Activated naive CD8-positive, alpha-beta T cell treated with anti-CD3 and anti-CD28 coated beads, Interleukin-2, amount 50 U/mL, for 24 hours (primary cell): ENCODE results near the gene CACNA1H.

ENCODE experiments used
- ATAC-seq: fragments of 150-1000 bp; cut with Tn5 transposase; one replicate; pipeline ENCODE4 v1.10.0; 2021
- DNase-seq: peaks from one replicate; pipeline ENCODE4 v3.0.0; 2021
- H3K27ac Mint-ChIP-seq: one replicate; pipeline ENCODE4 v1.8.0; 2021; ENCODE audit warnings: mild to moderate bottlenecking, mixed read lengths
- H3K27me3 Mint-ChIP-seq: one replicate; pipeline ENCODE4 v1.8.0; 2021; ENCODE audit warnings: mixed read lengths
- H3K36me3 Mint-ChIP-seq: one replicate; pipeline ENCODE4 v1.8.0; 2021; ENCODE audit warnings: low read depth, mixed read lengths
- H3K4me1 Mint-ChIP-seq: one replicate; pipeline ENCODE4 v1.8.0; 2021; ENCODE audit warnings: mixed read lengths
- H3K4me3 Mint-ChIP-seq: one replicate; pipeline ENCODE4 v1.8.0; 2021; ENCODE audit warnings: mild to moderate bottlenecking, moderate library complexity, mixed read lengths
- H3K9me3 Mint-ChIP-seq: one replicate; pipeline ENCODE4 v1.8.0; 2021; ENCODE audit warnings: mixed read lengths

Gene CACNA1H

DNA sequence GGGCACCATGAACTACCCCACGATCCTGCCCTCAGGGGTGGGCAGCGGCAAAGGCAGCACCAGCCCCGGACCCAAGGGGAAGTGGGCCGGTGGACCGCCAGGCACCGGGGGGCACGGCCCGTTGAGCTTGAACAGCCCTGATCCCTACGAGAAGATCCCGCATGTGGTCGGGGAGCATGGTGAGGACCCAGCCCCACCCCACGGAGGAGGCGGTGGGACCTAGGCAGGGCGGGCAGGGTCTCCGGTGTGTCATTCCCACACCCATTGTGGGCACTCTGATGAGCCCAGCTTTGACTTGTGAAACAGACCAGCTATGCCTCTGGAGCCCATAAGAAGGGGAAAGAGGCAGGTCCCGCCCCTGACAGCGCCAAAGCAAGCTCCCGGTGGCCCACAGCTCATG lies 49.4 kb downstream of the CACNA1H start:
- H3K4me3 Mint-ChIP-seq = no peak overlapping the region
- no peak for ATAC-seq
- no peaks in the 10 kb centered on the region for H3K4me1 Mint-ChIP-seq
- H3K36me3 Mint-ChIP-seq = no peaks in the 10 kb centered on the region
- H3K9me3 Mint-ChIP-seq = no peaks in the 10 kb centered on the region
- no peak for DNase-seq
- no peaks in the 10 kb centered on the region for H3K27me3 Mint-ChIP-seq
- no peak overlapping the region for H3K27ac Mint-ChIP-seq

DNA sequence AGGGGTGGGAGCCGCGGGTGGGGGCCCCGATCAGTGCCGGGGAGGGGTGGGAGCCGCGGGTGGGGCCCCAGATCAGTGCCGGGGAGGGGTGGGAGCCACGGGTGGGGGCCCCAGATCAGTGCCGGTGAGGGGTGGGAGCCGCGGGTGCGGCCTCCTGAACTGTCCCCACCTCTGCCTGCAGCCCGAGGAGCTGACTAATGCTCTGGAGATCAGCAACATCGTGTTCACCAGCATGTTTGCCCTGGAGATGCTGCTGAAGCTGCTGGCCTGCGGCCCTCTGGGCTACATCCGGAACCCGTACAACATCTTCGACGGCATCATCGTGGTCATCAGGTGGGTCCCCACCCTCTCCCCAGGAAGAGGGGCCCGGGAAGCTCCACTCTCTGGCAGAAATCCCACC lies 52.0 kb downstream of the CACNA1H start:
- H3K4me1 Mint-ChIP-seq = no peaks in the 10 kb centered on the region
- no peaks in the 10 kb centered on the region for H3K27me3 Mint-ChIP-seq
- H3K4me3 Mint-ChIP-seq = no peak overlapping the region
- DNase-seq = no peak
- no peak for ATAC-seq
- no peaks in the 10 kb centered on the region for H3K36me3 Mint-ChIP-seq
- no peak overlapping the region for H3K27ac Mint-ChIP-seq
- H3K9me3 Mint-ChIP-seq = no peaks in the 10 kb centered on the region

DNA sequence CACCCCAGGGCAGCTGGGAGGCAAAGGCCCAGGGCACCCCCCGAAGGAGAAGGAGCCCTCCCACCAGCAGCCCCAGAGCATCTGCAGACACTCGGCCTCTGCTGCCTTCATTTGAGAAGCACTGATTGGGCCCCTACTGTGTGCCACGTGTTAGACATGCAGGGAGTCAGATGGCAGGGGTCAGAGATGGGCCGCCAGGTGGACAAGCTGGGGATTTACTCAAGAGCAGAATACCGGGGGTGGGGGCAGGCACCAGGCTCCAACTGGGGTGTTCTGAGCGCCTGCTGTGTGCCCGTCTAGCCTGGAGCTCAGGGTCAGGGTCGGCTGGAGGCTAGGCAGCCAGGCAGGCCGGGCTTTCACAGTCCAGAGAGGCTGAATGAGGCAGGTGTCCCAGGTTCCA lies 53.4 kb downstream of the CACNA1H start:
- ATAC-seq (no peak), DNase-seq (no peak)
- Mint-ChIP-seq H3K27me3 (no peaks in the 10 kb centered on the region), H3K4me1 (no peaks in the 10 kb centered on the region), H3K27ac (no peak overlapping the region), H3K4me3 (no peak overlapping the region), H3K9me3 (no peaks in the 10 kb centered on the region), H3K36me3 (no peaks in the 10 kb centered on the region)

DNA sequence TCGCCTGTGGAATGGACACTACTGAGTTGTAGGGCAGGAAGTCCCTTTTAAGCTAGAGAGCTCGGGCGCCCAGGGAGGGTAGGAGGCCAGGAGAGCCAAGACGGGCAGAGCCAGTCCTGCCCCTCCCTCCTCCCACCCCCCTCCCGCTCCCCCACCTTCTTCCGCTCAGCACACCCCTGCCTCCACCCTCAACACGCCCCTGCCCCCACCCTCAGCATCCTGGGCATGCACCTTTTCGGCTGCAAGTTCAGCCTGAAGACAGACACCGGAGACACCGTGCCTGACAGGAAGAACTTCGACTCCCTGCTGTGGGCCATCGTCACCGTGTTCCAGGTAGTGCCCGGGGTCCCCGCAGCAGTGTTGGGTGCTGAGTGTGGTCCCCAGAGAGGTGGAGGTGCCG lies 53.9 kb downstream of the CACNA1H start:
- DNase-seq (no peak), ATAC-seq (no peak)
- Mint-ChIP-seq H3K27me3 (no peaks in the 10 kb centered on the region), H3K9me3 (no peaks in the 10 kb centered on the region), H3K4me1 (no peaks in the 10 kb centered on the region), H3K36me3 (no peaks in the 10 kb centered on the region), H3K4me3 (no peak overlapping the region), H3K27ac (no peak overlapping the region)

DNA sequence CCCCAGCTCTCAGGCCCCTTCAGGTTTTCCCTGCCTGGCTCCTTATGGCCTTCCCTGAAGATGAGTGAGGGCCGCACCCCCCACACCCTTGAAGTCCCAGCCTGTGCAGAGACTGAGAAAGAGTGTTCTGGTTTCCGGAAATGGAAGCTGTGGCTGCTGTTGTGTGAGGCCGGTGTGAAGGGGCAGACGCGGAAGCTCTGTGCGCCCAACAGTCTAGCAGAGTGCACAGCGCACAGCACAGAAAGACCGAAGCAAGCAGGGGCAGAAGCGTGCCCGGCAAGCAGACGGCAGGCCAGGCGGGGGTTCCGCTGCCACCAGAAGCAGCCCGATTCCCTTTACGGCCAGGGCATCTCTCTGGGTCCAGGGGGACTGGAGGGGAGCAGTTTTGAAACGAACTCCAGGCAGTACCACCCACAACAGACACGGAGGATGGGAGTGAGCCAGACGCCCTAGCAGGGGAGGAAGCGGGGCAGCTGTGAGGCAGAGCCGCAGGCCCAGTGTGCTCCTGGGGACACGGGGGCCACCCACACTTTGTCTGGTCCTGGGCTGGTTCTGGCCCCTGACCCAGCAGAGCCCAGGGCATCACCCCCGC lies 55.4 kb downstream of the CACNA1H start:
- peak overlapping the region; percentile 6 for H3K4me3 Mint-ChIP-seq
- no peaks in the 10 kb centered on the region for H3K4me1 Mint-ChIP-seq
- no peak for DNase-seq

DNA sequence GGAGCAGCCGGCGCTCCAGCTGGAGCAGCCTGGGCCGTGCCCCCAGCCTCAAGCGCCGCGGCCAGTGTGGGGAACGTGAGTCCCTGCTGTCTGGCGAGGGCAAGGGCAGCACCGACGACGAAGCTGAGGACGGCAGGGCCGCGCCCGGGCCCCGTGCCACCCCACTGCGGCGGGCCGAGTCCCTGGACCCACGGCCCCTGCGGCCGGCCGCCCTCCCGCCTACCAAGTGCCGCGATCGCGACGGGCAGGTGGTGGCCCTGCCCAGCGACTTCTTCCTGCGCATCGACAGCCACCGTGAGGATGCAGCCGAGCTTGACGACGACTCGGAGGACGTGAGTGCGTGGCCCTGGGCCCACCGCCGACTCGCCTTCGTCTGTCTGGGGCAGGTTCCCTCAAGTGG lies 56.2 kb downstream of the CACNA1H start:
- no peak overlapping the region for H3K4me3 Mint-ChIP-seq
- DNase-seq (no peak), ATAC-seq (no peak)
- no peaks in the 10 kb centered on the region for H3K4me1 Mint-ChIP-seq
- H3K27ac Mint-ChIP-seq = no peak overlapping the region
- no peaks in the 10 kb centered on the region for H3K9me3 Mint-ChIP-seq
- H3K27me3 Mint-ChIP-seq = no peaks in the 10 kb centered on the region
- H3K36me3 Mint-ChIP-seq = no peaks in the 10 kb centered on the region

More for the DNA sequence above, 55.4 kb downstream of the CACNA1H start:
- Mint-ChIP-seq H3K36me3 (no peaks in the 10 kb centered on the region), H3K27me3 (no peaks in the 10 kb centered on the region), H3K27ac (no peak overlapping the region), H3K9me3 (no peaks in the 10 kb centered on the region)
- ATAC-seq = no peak

DNA sequence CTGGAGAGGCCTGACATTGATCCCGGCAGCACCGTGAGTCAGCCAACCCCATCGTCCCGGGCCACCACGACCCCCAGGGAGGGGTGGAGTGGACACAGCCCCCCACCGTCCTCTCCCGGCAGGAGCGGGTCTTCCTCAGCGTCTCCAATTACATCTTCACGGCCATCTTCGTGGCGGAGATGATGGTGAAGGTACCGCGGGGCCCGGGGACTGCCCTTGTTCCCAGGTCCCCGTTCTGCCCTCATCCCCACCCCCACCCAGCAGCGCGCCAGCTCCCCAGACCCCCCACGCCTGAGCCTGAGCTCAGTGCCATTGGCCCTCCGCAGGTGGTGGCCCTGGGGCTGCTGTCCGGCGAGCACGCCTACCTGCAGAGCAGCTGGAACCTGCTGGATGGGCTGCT lies 57.6 kb downstream of the CACNA1H start:
- Mint-ChIP-seq H3K4me3 (no peak overlapping the region), H3K27ac (no peak overlapping the region), H3K4me1 (no peaks in the 10 kb centered on the region), H3K27me3 (no peaks in the 10 kb centered on the region), H3K9me3 (no peaks in the 10 kb centered on the region), H3K36me3 (no peaks in the 10 kb centered on the region)
- no peak for ATAC-seq
- no peak for DNase-seq

DNA sequence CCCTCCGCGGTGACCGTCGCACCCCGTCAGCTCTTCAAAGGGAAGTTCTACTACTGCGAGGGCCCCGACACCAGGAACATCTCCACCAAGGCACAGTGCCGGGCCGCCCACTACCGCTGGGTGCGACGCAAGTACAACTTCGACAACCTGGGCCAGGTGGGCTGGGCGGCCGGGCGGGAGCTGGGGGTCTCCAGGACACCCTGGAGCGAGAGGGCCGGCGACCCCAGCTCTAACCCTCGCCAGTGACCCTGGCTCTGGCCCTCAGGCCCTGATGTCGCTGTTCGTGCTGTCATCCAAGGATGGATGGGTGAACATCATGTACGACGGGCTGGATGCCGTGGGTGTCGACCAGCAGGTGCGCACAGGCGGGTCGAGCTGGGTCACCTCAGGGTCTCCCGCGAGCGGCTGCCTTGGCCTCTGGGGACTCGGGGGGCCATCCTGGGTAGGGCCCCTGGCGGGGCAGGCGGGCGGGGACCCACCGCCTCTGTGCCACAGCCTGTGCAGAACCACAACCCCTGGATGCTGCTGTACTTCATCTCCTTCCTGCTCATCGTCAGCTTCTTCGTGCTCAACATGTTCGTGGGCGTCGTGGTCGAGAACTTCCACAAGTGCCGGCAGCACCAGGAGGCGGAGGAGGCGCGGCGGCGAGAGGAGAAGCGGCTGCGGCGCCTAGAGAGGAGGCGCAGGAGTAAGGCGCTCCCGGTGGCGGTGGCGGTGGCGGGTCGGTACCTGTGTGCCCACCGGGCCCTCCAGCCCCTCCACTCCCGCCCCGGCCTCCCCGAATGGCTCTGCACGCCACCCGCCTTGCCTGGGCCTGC lies 58.8 kb downstream of the CACNA1H start:
- no peaks in the 10 kb centered on the region for H3K4me1 Mint-ChIP-seq
- DNase-seq (no peak), ATAC-seq (no peak)
- H3K36me3 Mint-ChIP-seq = no peaks in the 10 kb centered on the region
- H3K4me3 Mint-ChIP-seq = no peak overlapping the region
- no peak overlapping the region for H3K27ac Mint-ChIP-seq
- no peaks in the 10 kb centered on the region for H3K9me3 Mint-ChIP-seq
- H3K27me3 Mint-ChIP-seq = no peaks in the 10 kb centered on the region

DNA sequence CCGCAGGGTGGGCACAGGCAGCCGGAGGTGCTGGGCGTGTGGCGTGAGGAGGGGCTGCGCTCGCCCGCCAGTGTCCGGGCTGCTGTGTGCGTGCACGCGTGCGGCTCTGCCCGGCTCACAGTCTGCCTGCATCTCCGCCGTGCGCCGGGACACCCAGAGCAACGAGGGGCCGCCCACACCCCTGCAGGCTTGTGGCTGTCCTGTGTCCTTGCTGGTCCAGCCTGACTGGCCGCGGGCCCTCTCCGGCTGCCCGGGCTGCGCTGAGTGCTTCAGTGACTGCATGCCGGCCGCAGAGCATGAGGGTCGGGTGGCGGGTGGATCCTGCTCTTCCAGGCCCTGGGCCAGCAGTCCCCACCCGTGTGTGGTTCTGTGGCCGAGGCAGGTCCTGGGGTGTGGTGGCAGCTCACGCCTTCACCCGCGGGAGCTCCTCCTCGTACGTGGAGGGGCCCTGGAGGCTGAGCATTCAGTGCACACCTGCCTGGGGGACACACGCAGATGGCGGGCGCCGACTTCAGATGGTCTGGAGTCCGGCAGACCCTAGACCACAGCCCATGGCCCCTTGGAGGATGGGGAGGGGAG lies 59.8 kb downstream of the CACNA1H start:
- Mint-ChIP-seq H3K27me3 (no peaks in the 10 kb centered on the region), H3K9me3 (no peaks in the 10 kb centered on the region), H3K27ac (no peak overlapping the region), H3K4me3 (no peak overlapping the region), H3K4me1 (no peaks in the 10 kb centered on the region), H3K36me3 (no peaks in the 10 kb centered on the region)
- ATAC-seq = no peak
- no peak for DNase-seq

DNA sequence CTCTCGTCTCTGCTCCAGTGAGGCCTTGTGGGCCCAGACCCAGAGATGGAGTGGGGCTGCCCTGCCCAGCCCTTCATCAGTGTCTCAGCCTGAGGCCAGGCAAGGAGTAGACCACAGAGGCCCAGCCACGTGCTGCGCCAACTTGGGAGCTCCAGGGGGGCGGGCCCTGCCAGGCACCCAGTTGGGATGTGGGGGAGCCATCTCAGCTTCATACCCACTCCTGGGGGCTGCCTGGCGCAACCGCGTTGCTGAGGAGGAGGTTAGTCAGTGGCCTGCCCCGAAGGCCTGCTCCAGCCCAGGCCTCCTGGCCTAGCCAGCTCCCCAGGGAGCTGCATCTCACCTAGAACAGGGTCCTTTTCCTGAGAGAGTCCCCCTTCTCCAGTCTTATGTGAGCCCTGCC lies 60.3 kb downstream of the CACNA1H start:
- Mint-ChIP-seq H3K9me3 (no peaks in the 10 kb centered on the region), H3K27ac (no peak overlapping the region), H3K27me3 (no peaks in the 10 kb centered on the region), H3K4me3 (no peak overlapping the region), H3K4me1 (no peaks in the 10 kb centered on the region), H3K36me3 (no peaks in the 10 kb centered on the region)
- DNase-seq (no peak), ATAC-seq (no peak)

DNA sequence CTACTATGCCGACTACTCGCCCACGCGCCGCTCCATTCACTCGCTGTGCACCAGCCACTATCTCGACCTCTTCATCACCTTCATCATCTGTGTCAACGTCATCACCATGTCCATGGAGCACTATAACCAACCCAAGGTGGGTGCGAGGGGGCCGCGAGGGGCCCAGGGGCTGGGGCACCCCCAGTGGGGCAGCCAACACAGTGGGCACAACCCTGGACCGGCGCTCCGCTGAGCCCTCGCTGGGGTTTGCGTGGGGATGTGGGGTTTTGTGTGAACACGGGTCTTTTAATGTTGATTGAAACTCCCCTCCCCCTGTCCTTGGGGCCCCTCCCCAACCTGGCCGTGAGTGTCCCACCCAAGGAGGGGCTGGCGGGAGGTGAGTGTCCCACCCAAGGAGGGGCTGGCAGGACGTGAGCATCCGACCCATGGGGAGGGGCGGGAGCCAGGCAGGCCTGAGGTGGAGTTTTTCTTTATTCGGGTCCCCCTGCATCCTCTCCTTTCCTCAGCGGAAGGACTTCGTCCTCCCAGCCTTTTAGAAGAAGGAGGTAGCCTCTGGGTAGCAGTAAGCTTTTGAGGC lies 61.0 kb downstream of the CACNA1H start:
- ATAC-seq = no peak
- Mint-ChIP-seq H3K4me3 (no peak overlapping the region), H3K36me3 (no peaks in the 10 kb centered on the region)

DNA sequence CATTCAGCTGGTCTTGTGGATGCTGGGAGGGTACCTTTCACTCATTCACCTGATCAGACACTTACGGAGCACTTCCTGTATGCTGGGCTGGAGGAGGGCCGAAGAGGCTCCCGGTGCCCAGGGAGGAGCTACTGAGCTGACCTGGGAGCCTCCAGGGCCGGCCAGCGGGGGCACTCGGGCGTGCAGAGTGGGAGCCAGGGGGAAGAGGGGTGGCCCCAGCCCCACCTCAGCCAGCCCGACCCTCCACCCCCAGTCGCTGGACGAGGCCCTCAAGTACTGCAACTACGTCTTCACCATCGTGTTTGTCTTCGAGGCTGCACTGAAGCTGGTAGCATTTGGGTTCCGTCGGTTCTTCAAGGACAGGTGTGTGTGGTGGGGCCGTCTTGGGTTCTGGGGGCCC lies 61.8 kb downstream of the CACNA1H start:
- Mint-ChIP-seq H3K27ac (no peak overlapping the region), H3K27me3 (no peaks in the 10 kb centered on the region), H3K4me1 (no peaks in the 10 kb centered on the region), H3K36me3 (no peaks in the 10 kb centered on the region), H3K9me3 (no peaks in the 10 kb centered on the region), H3K4me3 (no peak overlapping the region)
- no peak for ATAC-seq
- DNase-seq = no peak

More for the DNA sequence above, 61.0 kb downstream of the CACNA1H start:
- no peaks in the 10 kb centered on the region for H3K9me3 Mint-ChIP-seq
- no peaks in the 10 kb centered on the region for H3K4me1 Mint-ChIP-seq
- no peaks in the 10 kb centered on the region for H3K27me3 Mint-ChIP-seq
- no peak overlapping the region for H3K27ac Mint-ChIP-seq
- DNase-seq = no peak

DNA sequence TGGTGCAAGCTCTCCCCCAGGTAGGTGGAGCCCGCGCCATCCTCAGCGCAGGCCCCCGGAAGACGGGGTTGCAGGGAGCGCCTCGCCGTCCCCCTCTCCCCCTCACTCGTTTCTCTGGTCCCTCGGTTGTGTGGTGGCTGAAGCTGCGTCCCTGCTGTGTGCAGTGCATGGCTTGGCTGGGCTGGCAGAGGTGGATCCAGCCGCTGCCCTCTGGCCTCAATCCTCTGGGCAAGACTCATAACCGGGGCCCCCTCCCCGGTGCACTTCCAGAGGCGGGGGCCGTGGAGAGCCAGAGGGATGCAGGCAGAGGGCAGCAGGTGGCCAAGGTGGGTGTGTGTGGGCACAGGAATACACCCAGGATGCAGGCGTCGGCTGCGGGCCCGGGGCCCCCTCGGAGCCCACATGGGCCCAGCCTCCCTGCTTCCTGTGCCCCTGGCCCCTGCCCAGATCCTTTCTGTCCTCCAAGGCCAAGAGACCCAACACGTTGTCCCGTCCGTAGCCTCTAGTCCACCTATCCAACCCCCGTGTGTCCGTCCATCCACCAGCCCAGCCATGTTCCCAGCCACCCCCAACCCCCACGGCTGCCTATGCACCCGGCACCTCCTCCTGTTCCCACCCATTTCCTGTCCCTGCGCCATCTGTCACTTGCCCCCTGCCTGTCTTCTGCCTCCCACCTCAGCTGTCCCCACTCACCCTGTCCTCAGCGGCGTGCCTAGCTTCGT lies 62.8 kb downstream of the CACNA1H start:
- H3K27ac Mint-ChIP-seq = no peak overlapping the region
- no peak for DNase-seq
- H3K4me1 Mint-ChIP-seq = no peaks in the 10 kb centered on the region
- H3K9me3 Mint-ChIP-seq = no peaks in the 10 kb centered on the region
- no peak for ATAC-seq
- no peaks in the 10 kb centered on the region for H3K36me3 Mint-ChIP-seq
- H3K27me3 Mint-ChIP-seq = no peaks in the 10 kb centered on the region
- H3K4me3 Mint-ChIP-seq = no peak overlapping the region

DNA sequence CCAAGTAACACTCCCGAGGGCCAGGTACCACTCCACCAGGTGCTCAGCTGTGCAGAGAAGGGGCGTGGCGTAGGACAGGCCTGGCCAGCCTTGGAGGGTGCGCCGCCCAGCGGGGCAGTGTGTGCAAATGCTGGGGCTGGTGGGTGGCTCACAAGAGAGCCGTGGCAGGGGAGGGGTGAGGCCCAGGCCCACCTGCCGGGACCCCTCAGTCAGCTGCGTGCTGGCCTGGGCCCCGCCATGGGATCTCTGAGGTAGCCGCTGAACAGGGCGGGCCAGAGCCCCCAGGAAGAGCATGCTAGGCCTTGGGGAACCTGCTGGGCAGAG lies 63.4 kb downstream of the CACNA1H start:
- Mint-ChIP-seq H3K4me1 (no peaks in the 10 kb centered on the region), H3K9me3 (no peaks in the 10 kb centered on the region), H3K36me3 (no peaks in the 10 kb centered on the region), H3K27me3 (no peaks in the 10 kb centered on the region), H3K27ac (no peak overlapping the region), H3K4me3 (no peak overlapping the region)
- ATAC-seq = no peak
- DNase-seq = no peak
